H9 (cell line): Measurements from ENCODE around the gene KIF26B. TPM values are rescaled to one million over a fixed set of nuclear protein-coding genes. Genes with fewer than 3 reads are reported as not detected.
A peak's percentile ranks its signal among the peaks of the same experiment; 100 is the strongest.

Source experiments
- DNase-seq: peaks from one replicate; pipeline ENCODE4 v3.0.0-alpha.2; 2017
- H2AFZ ChIP-seq: one replicate; pipeline ENCODE4 v1.6.1; 2013; ENCODE audit warnings: mild to moderate bottlenecking, low read length, control low read depth, moderate library complexity
- H2AK5ac ChIP-seq: 2 replicates; pipeline ENCODE4 v1.6.1; 2013; ENCODE audit warnings: low read length, control low read depth, mixed read lengths; ENCODE audit not compliant: insufficient read length
- H2BK120ac ChIP-seq: one replicate; pipeline ENCODE4 v1.6.1; 2013; ENCODE audit warnings: low read depth, mild to moderate bottlenecking, low read length, control low read depth, inconsistent platforms; ENCODE audit not compliant: poor library complexity, severe bottlenecking
- H2BK12ac ChIP-seq: 2 replicates; pipeline ENCODE4 v1.6.1; 2013; ENCODE audit warnings: low read length, control low read depth, mixed read lengths, low read depth; ENCODE audit not compliant: insufficient read length
- H2BK15ac ChIP-seq: 2 replicates; pipeline ENCODE4 v1.6.1; 2013; ENCODE audit warnings: low read depth, low read length, control low read depth
- H2BK20ac ChIP-seq: one replicate; pipeline ENCODE4 v1.6.1; 2013; ENCODE audit warnings: low read depth, mild to moderate bottlenecking, low read length, control low read depth, inconsistent platforms; ENCODE audit not compliant: poor library complexity, severe bottlenecking
- H2BK5ac ChIP-seq: 2 replicates; pipeline ENCODE4 v1.6.1; 2013; ENCODE audit warnings: low read length, control low read depth, mixed read lengths; ENCODE audit not compliant: insufficient read length
- H3K14ac ChIP-seq: 2 replicates; pipeline ENCODE4 v1.6.1; 2013; ENCODE audit warnings: low read length, control low read depth; ENCODE audit not compliant: insufficient read depth
- H3K18ac ChIP-seq: 2 replicates; pipeline ENCODE4 v1.6.1; 2013; ENCODE audit warnings: low read depth, mild to moderate bottlenecking, mixed read lengths, low read length, control low read depth; ENCODE audit not compliant: insufficient read length
- H3K23ac ChIP-seq: 2 replicates; pipeline ENCODE4 v1.6.1; 2013; ENCODE audit warnings: low read length, control low read depth, mixed read lengths, low read depth; ENCODE audit not compliant: insufficient read length
- H3K23me2 ChIP-seq: 2 replicates; pipeline ENCODE4 v1.6.1; 2013; ENCODE audit warnings: low read depth, mild to moderate bottlenecking, mixed read lengths, low read length, control low read depth; ENCODE audit not compliant: insufficient read length, poor library complexity, severe bottlenecking
- H3K27ac ChIP-seq: 2 replicates; pipeline ENCODE4 v1.5.1; 2013; ENCODE audit warnings: low read length, control low read depth, mixed read lengths, low read depth; ENCODE audit not compliant: insufficient read length
- H3K27me3 ChIP-seq: 2 replicates; pipeline ENCODE4 v1.6.1; 2013; ENCODE audit warnings: low read length, control low read depth, inconsistent platforms; ENCODE audit not compliant: insufficient read depth
- H3K4ac ChIP-seq: 2 replicates; pipeline ENCODE4 v1.6.1; 2013; ENCODE audit warnings: low read depth, mild to moderate bottlenecking, control low read depth, inconsistent platforms, low read length, moderate library complexity
- H3K4me1 ChIP-seq: 2 replicates; pipeline ENCODE4 v1.6.1; 2013; ENCODE audit warnings: low read length, control low read depth, inconsistent platforms; ENCODE audit not compliant: insufficient read depth
- H3K4me2 ChIP-seq: 2 replicates; pipeline ENCODE4 v1.6.1; 2013; ENCODE audit warnings: low read length, control low read depth, mixed read lengths; ENCODE audit not compliant: insufficient read length, insufficient read depth
- H3K56ac ChIP-seq: 2 replicates; pipeline ENCODE4 v1.6.1; 2013; ENCODE audit warnings: low read depth, mild to moderate bottlenecking, mixed read lengths, low read length, control low read depth; ENCODE audit not compliant: insufficient read length
- H3K79me1 ChIP-seq: 2 replicates; pipeline ENCODE4 v1.6.1; 2013; ENCODE audit warnings: low read depth, mild to moderate bottlenecking, moderate library complexity, low read length, control low read depth, inconsistent platforms; ENCODE audit not compliant: insufficient read depth, poor library complexity, severe bottlenecking
- H3K79me2 ChIP-seq: 2 replicates; pipeline ENCODE4 v1.6.1; 2013; ENCODE audit warnings: low read length, control low read depth, inconsistent platforms; ENCODE audit not compliant: insufficient read depth
- H3K9ac ChIP-seq: 2 replicates; pipeline ENCODE4 v1.6.1; 2013; ENCODE audit warnings: low read length, control low read depth, mixed read lengths; ENCODE audit not compliant: insufficient read length; ENCODE audit errors: extremely low read depth
- H3K9me3 ChIP-seq: one replicate; pipeline ENCODE4 v1.6.1; 2013; ENCODE audit warnings: low read depth, low read length, inconsistent platforms; ENCODE audit not compliant: control insufficient read depth
- H3T11ph ChIP-seq: one replicate; pipeline ENCODE4 v1.6.1; 2013; ENCODE audit warnings: mild to moderate bottlenecking, low read length, control low read depth, inconsistent platforms
- H4K20me1 ChIP-seq: one replicate; pipeline ENCODE4 v1.6.1; 2013; ENCODE audit not compliant: control insufficient read depth, insufficient read length, insufficient read depth
- H4K5ac ChIP-seq: 2 replicates; pipeline ENCODE4 v1.6.1; 2013; ENCODE audit warnings: low read depth, mild to moderate bottlenecking, mixed read lengths, low read length, control low read depth; ENCODE audit not compliant: insufficient read length
- H4K8ac ChIP-seq: replicated peaks from 2 replicates; pipeline ENCODE4 v1.6.1; 2013; ENCODE audit warnings: low read length, control low read depth, mixed read lengths, low read depth; ENCODE audit not compliant: insufficient read length
- H4K91ac ChIP-seq: 2 replicates; pipeline ENCODE4 v1.6.1; 2013; ENCODE audit warnings: low read depth, mild to moderate bottlenecking, moderate library complexity, mixed read lengths, low read length, control low read depth; ENCODE audit not compliant: insufficient read length
- H3K27ac Mint-ChIP-seq, 3 experiments: 2 replicates in 2 of 3; 3 replicates in 1 of 3; pipeline ENCODE4 v1.8.0; 2020 to 2021; ENCODE audit warnings: mixed read lengths in 3 of 3, mild to moderate bottlenecking in 1 of 3, moderate library complexity in 1 of 3
- H3K27me3 Mint-ChIP-seq: 2 replicates; pipeline ENCODE4 v1.8.0; 2021; ENCODE audit warnings: low read depth, mild to moderate bottlenecking, moderate library complexity, mixed read lengths
- H3K36me3 Mint-ChIP-seq, 3 experiments: 2 replicates in 2 of 3; 3 replicates in 1 of 3; pipeline ENCODE4 v1.8.0; 2020 to 2021; ENCODE audit warnings: low read depth in 3 of 3, mixed read lengths in 3 of 3; ENCODE audit not compliant: insufficient read depth in 1 of 3
- H3K4me1 Mint-ChIP-seq, 2 experiments: 2 replicates each; pipeline ENCODE4 v1.8.0; 2020; ENCODE audit warnings: mixed read lengths in 2 of 2
- H3K4me3 Mint-ChIP-seq, 2 experiments: 2 replicates in 1 of 2; 3 replicates in 1 of 2; pipeline ENCODE4 v1.8.0; 2020 to 2021; ENCODE audit warnings: mild to moderate bottlenecking in 2 of 2, mixed read lengths in 2 of 2, moderate library complexity in 1 of 2
- H3K9me3 Mint-ChIP-seq, 2 experiments: 2 replicates in 1 of 2; 3 replicates in 1 of 2; pipeline ENCODE4 v1.8.0; 2020; ENCODE audit warnings: mild to moderate bottlenecking in 2 of 2, mixed read lengths in 2 of 2, moderate library complexity in 1 of 2
- CTCF ChIP-seq: fragments of 200-600 bp; sonication (generic); conservative IDR thresholded peaks from 3 replicates; pipeline ENCODE4 v1.8.0; 2021; ENCODE audit warnings: antibody characterized with exemption, mild to moderate bottlenecking
- WGBS: extraction: QIAGEN DNeasy Blood & Tissue Kit; methylation state at CpG from one replicate; pipeline ENCODE4 v1.1.7; 2013; ENCODE audit warnings: missing lambda C conversion rate, low lambda C conversion rate, mixed read lengths; ENCODE audit not compliant: insufficient read length; ENCODE audit errors: extremely low coverage; 5-methylcytosine and 5-hydroxymethylcytosine counted together
- total RNA-seq: library from RNA; stranded (reverse); gene quantifications from 2 replicates; pipeline ENCODE4 v1.2.1, GENCODE V29; 2021

The KIF26B gene
- total RNA-seq, 1 experiment from 2014 or later, result 0.13 TPM

GRCh38 chr1:245690156-245690690 is 535.4 kb downstream of the KIF26B start:
- no peak overlapping the region for H2BK12ac ChIP-seq
- H3K27ac ChIP-seq, result no peak overlapping the region

More at GRCh38 chr1:245690156-245690690, 535.4 kb downstream of the KIF26B start:
- no peak overlapping the region for H3K56ac ChIP-seq
- H3K9me3 ChIP-seq, result no peaks in the 10 kb centered on the region
- no peaks in the 10 kb centered on the region for H3K27me3 ChIP-seq
- Mint-ChIP-seq H3K27ac (0 out of 7 replicates have a peak overlapping the region, but pooled peaks of 1 of the 3 experiments have one; percentile 35), H3K4me3 (no peak overlapping the region), H3K4me1 (peaks cover 0 to 2% of the 10 kb centered on the region in 2 experiments; a peak in 2 of 4 replicates), H3K36me3 (no peaks in the 10 kb centered on the region), H3K27me3 (peaks cover 31% of the 10 kb centered on the region), H3K9me3 (no peaks in the 10 kb centered on the region)
- H4K91ac ChIP-seq, result no peak overlapping the region
- H3K23me2 ChIP-seq, result no peaks in the 10 kb centered on the region
- no peak for TF ChIP-seq CTCF
- WGBS, result no CpG with 5 or more reads among the region's 9 CpGs
- H2AFZ ChIP-seq, result no peak overlapping the region
- H4K20me1 ChIP-seq, result no peaks in the 10 kb centered on the region
- no peaks in the 10 kb centered on the region for H3K79me1 ChIP-seq
- no peak overlapping the region for H4K5ac ChIP-seq
- no peak overlapping the region for H3K23ac ChIP-seq
- H2BK5ac ChIP-seq, result no peak overlapping the region
- H3K18ac ChIP-seq, result no peak overlapping the region
- H3T11ph ChIP-seq, result no peak overlapping the region
- no peak overlapping the region for H3K14ac ChIP-seq
- H3K4ac ChIP-seq, result no peak overlapping the region
- H2BK15ac ChIP-seq, result no peak overlapping the region
- H4K8ac ChIP-seq, result no peak overlapping the region
- H3K9ac ChIP-seq, result no peak overlapping the region
- H3K79me2 ChIP-seq, result no peaks in the 10 kb centered on the region
- H3K4me1 ChIP-seq, result no peaks in the 10 kb centered on the region
- no peak overlapping the region for H2BK20ac ChIP-seq
- no peak overlapping the region for H3K4me2 ChIP-seq
- H2AK5ac ChIP-seq, result no peak overlapping the region
- no peak for DNase-seq
- no peak overlapping the region for H2BK120ac ChIP-seq
